ENCODE results near the gene ADIRF.

ADIRF gene

DNA sequence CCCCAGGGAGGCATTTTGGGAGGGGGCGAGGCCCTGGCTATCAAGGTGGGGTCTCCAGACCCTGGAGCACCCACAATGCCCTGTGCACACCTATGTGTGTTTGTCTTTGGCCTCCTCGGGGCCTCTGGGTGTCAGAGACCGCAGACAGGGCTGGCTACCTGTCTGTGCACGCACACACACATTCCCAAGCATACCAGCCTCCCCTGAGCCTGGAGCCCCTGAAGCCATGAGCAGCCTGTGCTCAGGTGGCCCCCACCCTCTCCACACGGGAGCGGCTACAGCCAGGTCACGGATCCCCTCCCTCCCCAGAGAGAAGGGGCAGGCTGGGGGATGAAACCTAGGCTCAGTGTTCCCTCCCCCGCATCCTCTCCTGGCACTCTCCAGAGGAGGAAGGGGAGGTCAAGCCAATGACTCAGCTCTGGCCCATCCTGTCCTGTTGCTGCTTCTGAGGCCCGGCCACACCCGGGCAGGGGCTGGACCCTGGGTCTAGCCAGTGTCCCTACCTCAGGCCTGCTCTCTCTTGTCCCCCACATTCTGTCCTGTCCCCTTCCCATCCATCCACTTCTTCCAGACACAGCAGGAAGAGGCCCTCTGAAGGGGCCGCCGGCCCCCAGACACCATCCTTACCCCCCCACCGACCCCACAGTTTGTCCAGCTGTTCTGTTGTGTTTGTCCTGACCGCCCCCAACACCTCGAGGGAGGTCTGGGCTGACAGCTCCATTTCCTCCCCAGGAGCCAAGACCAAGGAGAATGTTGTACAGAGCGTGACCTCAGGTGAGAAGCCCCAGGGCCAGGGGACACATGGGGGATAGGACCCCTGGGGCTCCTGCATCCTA is 9.2 kb upstream of the ADIRF start:
- Histone ChIP-seq H3K4me3 (peak overlapping the region in 3 of 7 experiments; percentile 1 to 5 (median 1)), H3K27ac (peak overlapping the region in 19 of 21 experiments; percentile 1 to 85 (median 61))

DNA sequence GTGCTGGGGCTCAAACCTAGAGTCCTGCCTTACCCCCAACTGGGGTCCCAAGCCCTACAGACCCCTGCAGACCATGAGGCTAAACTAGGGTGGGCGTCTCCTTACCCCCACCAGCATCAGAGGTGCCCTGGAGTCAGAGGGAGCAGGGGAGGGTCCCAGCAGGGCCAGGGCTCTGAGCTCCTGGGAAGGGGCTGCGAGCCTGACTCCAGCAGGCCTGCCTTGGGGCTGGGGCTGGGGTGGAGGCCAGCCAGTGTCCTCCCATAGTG is 8.6 kb upstream of the ADIRF start:
- Histone ChIP-seq H3K27ac (peak overlapping the region in 17 of 21 experiments; percentile 10 to 85 (median 55)), H3K4me3 (peak overlapping the region in 1 of 7 experiments; percentile 1)

DNA sequence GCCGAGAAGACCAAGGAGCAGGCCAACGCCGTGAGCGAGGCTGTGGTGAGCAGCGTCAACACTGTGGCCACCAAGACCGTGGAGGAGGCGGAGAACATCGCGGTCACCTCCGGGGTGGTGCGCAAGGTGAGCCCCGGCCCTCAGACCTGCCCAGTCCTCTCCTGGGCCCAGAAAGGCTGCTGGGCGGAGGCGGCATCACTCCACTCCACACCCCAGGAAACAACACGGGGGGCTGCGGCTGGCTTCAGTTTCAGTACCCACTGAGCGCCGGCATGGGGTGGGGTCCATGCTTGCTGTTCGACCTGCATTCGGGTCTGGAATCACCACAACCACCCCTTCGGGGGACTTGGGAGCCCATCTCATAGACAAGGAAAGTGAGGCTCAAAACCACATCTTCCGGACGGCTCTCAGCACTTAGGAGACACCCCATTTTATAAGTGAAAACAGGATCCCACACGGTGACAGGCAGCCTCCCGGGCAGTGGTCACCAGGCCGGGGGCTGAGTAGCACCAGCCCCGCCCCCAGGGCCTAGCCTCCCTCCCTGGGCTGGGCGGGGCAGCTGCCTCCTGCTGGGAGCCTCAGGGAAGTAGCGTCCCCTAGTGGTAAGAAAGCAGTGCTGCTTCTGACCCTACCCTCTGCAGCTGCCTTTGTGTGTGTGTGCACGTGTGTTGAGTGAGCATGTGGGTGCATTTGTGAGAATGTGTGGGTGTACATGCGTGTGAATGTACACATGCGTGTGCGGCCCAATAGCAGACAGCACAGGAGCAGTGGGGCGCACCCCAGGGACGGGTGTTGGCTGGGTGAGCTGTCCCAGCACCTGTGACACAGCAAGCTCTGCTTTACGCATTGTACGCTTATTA is 8.0 kb upstream of the ADIRF start:
- Histone ChIP-seq H3K4me3 (no peak overlapping the region), H3K27ac (peak overlapping the region in 17 of 21 experiments; percentile 10 to 85 (median 55))

DNA sequence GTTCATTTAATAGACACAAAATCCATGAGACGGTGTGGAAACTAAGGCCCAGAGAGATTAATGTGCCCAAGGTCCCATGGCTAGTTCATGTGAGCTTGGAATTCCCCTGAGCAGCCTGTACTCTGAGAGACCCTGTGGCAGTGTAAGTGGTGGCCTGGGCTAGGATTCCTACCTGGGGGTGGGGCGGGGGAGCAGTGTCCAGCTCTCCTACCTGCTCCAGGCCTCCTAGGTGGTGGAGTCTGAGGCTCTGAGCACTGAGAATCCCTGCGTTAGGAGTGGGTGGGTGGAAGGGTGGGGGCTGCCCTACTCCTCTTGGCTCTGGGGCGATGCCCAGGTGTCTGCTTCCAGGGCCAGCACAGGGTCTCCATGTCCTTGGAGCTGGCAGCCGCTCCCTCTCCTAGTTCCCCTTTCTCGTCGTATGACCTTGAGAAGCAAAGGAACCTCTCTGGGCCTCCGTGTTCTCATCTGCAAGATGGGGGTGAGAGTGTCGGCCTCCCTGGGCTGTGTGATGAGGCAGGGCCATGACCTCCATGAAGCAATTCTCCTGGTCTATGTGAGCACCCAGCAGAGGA is 7.3 kb upstream of the ADIRF start:
- no peak overlapping the region for H3K27ac ChIP-seq
- H3K4me3 ChIP-seq, result no peak overlapping the region

DNA sequence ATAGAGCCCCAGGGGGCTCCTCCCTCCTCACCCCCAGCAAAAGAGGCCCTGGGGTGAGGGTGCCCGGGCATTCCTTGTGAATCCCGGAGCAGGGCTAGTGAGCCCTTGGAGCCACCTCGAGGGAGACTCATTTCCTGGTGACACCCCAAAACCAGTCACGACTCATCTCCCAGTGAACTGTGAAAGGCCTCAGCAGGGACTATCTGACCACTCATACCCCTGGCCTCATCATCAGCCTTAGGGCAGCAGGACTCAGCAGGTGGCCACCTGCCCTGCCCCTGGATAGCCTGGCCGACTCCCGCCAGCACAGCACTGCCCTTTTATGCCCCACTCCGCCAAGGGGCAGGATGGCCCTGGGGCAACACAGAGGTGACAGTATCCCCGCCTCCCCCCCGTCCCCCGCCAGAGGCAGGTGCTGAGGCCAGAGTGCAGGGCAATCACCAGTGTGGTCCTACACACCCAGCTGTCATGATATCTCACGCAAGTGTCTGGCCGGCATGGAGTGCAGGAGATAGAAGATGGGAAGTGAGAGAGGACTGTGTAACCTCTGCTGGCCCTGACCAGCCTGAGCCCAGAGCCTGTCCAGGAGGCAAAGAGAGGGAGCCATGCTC is 6.7 kb upstream of the ADIRF start:
- H3K27ac ChIP-seq, result no peak overlapping the region
- H3K4me3 ChIP-seq, result no peak overlapping the region

DNA sequence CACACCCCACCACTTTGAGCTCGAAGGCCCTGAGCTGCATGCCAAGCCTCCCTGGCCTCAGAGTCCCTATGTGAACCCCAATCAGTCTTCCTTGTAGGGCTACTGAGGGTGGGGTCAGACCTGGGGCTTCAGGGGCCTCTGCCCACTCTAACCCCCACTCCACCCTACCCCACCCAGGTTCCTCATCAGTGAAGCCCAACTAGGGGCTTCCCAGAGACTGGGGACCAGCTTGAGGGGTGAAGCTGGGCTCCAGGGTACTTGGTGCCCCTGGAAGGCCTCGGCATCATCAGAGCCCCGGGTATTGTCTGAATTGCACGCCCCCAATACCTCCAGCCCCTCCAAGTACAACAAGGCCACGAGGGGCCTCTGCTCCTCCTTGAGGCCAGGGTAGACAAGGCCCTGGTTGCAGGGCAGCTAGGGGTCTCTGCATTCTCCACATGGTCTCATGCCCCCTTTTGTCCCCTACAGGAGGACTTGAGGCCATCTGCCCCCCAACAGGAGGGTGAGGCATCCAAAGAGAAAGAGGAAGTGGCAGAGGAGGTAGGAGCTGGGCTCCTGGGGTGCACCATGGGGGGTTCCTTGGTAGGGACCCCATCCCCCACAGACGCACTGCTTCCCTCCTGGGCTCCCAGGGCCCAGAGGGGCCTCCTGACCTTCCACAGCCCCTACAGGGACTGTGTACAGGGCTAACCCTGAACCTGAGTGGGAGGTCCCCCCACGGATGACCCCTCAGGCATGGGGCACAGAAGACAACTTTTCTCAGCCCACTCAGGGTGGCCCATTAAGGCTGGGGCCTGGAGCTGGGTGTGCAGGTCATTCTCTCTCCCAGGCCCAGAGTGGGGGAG is 5.9 kb upstream of the ADIRF start:
- H3K27ac ChIP-seq, result no peak overlapping the region

DNA sequence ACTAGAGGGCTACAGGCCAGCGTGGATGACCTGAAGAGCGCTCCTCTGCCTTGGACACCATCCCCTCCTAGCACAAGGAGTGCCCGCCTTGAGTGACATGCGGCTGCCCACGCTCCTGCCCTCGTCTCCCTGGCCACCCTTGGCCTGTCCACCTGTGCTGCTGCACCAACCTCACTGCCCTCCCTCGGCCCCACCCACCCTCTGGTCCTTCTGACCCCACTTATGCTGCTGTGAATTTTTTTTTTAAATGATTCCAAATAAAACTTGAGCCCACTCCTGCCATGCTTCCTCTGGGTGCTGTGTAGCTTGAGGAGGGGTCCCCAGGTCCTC is 5.3 kb upstream of the ADIRF start:
- Histone ChIP-seq H3K27ac (no peak overlapping the region), H3K4me3 (no peak overlapping the region)

More for the DNA sequence above, 5.9 kb upstream of the ADIRF start:
- H3K4me3 ChIP-seq, result no peak overlapping the region

DNA sequence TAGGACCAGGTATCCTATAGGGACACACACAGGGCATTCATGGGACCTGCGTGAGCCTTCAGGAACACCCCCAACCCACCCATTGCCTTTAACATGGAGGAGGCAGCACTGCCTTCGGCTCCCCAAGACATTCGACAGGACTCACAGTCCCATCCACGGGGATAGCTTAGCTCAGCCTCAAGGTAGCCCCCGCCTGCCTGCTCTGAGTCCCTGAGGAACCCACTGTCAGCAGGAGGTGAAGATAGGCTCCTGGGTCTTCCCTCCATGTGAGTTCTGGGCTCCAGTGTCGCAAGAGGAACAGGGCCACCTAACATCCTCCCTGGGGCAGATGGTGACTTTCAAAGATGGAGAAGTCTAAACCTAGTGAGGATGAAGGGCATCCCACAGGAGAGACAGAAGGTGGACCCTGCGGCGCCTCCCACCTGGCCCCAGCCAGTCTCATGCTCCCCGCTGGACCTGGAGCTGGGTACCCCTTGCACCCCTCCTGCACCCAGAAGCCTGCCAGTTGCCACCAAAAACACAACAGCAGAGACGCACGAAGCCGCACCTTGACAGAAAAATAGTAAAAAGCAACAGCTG is 4.9 kb upstream of the ADIRF start:
- Histone ChIP-seq H3K27ac (peak overlapping the region in 1 of 21 experiments; percentile 35), H3K4me3 (no peak overlapping the region)

DNA sequence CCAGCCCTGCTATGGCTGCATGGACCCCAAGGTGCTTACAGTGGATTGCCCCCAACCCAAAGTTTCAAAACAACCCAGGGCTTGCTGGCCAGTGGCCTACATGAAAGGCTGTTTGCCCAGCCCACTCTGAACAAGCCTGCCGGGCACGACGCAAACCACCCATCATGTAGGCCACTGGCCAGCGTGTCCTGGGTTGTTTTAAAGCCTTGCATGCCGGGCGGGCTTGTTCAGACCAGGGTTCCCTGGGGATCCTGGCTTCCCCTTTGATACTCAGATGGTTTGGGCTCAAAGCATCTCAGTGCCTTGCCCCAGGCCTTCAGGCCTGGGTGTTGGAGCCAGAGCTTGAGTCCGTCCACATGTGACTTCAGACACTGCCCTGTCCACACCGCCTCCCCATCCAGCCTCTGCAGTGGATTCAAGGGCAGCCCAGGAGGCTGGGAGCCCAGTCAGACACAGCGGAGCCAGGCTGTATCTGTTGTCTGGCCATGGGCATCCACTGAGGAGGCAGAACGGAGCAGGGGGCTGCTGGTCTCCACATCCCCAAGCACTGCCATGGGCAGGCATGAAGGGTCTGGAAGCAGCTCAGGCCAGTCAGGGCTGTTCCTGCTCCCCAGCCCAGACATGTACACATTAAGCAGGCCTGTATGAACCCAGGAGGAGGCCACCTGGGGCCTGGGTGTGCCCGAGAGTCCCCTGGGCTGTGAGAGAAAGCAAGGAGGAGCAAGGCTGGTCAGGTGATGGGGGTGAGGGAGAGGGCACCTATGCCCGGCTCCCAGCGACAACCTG is 4.0 kb upstream of the ADIRF start:
- peak overlapping the region in 4 of 21 experiments; percentile 8 to 35 (median 22) for H3K27ac ChIP-seq
- no peak overlapping the region for H3K4me3 ChIP-seq

DNA sequence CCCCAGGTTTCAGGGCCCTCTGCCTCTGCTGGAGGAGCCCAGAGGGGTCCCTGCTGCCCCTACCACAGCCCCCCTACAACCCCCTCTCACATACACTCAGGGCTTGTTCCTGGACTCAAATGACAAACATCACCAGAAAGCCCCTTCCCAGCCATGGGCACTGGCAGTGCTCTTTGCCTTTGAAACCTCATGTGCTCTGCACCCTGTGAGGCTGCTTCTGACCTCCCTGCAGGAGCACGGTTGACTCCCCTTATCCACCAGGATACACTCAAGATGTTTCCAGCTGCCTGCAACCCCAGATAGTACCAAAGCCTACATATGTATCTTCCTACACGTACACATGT is 3.5 kb upstream of the ADIRF start:
- H3K4me3 ChIP-seq, result no peak overlapping the region
- peak overlapping the region in 3 of 21 experiments; percentile 16 to 35 (median 28) for H3K27ac ChIP-seq

DNA sequence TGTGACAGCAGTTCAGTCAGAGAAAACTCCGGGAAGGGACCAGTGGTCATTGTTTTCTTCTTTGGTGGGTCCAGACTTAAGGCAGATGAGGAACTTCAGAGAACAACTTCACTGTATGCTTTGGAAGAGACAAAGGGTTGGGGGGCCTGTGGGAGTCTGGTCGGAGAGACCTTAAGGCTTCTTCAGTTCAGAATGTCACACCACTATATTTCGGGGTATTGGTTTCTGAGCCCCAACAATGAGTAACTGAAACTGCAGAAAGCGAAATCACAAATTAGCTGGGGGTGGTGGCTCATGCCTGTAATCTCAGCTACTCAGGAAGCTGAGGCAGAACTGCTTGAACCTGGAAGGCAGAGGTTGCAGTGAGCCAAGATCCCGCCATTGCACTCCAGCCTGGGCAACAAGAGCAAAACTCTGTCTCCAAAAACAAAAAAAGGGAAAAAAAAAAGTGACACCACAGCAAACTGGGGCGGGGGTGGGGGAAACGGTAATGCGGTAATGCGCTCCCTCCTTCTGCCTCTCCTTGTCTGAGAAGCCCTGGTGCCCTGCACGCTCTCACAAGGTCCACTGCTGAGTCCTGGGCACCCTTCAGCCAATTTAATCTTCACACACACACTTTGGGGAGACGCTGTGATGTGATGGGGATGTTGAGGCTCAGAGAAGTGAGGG is 2.2 kb upstream of the ADIRF start:
- Histone ChIP-seq H3K27ac (peak overlapping the region in 9 of 21 experiments; percentile 8 to 100 (median 46)), H3K4me3 (peak overlapping the region in 1 of 7 experiments; percentile 25)

DNA sequence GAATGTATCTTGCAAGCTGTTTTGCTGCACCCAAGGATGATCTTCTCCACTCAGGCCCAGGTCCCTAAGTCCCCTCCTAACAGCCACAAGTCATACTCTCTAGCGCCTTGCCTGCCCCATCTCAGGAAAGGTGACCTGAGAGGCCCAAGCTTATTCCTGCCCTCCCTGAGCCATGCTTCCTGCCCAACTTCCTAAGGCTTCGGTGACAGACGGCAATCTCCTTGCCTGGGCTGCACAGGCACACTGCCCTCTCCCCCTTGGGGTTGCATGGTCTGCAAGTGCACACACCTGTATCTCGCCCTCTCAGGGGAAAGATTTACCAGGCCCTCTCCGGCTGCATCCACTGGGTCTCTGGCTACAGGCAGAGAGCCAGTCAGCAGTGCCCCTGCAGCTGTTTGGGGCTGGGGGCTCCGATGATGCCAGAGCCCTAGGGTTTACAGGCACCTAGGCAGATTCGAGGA is 771 bp upstream of the ADIRF start:
- Histone ChIP-seq H3K4me3 (peak overlapping the region; percentile 51 to 73 (median 62)), H3K27ac (peak overlapping the region in 16 of 21 experiments; percentile 42 to 100 (median 94))

DNA sequence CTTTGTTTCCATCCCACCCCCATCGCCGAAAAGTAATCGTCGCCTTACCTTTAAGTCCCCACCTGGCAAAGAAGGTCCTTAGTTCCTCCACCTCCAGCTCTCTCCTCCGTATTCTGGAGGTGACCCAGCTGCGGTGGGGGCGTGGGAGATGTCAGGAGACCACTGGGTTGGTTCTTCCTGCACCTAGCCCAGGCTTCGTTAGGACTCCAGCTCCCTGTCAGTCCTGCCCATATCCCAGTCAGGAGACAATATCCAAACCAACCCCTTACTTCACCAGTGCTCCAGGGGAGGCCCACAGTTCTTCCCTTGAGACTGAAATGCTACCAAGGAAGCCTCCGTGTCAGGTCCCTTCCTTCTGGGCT is 693 bp downstream of the ADIRF start:
- peak overlapping the region; percentile 51 to 73 (median 62) for H3K4me3 ChIP-seq
- H3K27ac ChIP-seq, result peak overlapping the region in 20 of 21 experiments; percentile 56 to 100 (median 96)

DNA sequence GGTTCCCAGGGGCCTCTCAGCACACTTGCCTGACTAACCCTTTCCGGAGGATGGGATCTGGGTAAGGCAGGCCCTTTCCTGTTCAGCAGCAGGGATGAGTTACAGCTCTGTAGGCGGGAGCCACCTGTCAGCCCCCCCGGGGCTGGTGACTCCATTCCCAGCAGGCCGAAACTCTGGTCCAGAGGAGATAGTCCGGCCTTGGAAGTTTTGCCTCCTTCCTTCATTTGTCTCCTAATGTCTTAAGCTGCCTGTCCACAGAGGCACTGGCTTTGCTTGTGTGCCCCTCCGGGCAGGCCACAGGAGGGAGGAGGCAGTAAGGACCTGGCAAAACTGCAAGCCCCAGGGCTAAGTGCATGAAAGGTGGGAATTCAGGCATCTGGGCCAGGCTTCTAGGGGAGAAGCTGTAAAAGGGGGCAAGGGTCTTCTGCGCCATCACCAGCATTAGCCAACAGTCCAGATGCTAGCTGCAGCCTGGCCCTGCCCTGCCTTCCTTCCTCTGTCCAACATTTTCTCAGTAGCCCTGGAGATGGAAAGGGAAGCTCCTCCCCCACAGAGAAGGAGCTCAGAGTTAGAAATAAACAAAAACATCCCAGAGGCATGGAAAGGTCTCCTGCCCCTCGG is 1.2 kb downstream of the ADIRF start:
- peak overlapping the region; percentile 51 to 73 (median 62) for H3K4me3 ChIP-seq

DNA sequence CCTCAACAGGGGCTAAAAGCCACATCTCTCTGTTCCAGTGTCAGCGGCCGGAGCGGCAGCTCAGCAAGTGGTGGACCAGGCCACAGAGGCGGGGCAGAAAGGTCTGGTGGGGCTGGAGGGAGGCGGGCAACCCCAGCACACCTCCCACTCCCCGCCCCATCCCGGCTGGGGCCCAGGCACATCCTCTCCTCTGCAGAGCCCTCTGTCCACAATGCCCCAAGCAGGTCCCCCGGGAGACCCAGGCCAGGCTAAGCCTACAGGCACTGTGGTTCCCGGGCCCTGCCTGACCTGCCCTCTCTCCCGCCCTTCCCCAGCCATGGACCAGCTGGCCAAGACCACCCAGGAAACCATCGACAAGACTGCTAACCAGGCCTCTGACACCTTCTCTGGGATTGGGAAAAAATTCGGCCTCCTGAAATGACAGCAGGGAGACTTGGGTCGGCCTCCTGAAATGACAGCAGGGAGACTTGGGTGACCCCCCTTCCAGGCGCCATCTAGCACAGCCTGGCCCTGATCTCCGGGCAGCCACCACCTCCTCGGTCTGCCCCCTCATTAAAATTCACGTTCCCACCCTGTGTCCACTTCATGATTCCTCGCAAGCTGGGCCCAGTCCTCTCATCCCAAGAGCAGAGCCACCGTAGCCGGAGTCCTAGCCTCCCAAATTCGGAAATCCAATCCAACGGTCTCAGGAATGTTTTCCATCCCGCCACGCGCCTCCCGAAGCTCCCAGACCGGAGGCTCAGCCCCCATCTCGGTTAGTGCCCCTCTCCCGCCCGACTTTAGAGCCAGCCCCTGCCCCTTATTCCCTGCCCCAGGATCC is 2.1 kb downstream of the ADIRF start:
- H3K27ac ChIP-seq, result peak overlapping the region; percentile 88 to 100 (median 96)

More for the DNA sequence above, 1.2 kb downstream of the ADIRF start:
- H3K27ac ChIP-seq, result peak overlapping the region in 20 of 21 experiments; percentile 88 to 100 (median 96)

DNA sequence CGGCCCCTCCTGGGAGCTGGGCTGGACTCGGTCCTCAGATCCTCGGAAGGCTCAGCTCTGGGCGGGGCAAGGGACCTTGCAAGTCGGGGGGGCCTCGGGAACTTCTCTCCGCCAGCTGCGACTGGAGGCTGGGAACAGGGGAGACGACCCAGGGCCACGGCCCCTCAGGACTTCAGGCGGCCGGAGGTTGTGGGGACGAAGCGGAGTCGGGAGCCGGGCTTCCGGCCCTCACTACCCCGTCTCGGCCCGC is 2.6 kb downstream of the ADIRF start:
- H3K27ac ChIP-seq, result peak overlapping the region; percentile 88 to 100 (median 96)
- H3K4me3 ChIP-seq, result peak overlapping the region; percentile 51 to 73 (median 62)

More for the DNA sequence above, 2.1 kb downstream of the ADIRF start:
- peak overlapping the region; percentile 51 to 73 (median 62) for H3K4me3 ChIP-seq
